ENCODE results near the gene KCP. TPM values are rescaled to one million over a fixed set of nuclear protein-coding genes. Genes with fewer than 3 reads are reported as not detected.

Gene KCP
- total RNA-seq, 1 donor from 2014 or later: 23.7 TPM

DNA sequence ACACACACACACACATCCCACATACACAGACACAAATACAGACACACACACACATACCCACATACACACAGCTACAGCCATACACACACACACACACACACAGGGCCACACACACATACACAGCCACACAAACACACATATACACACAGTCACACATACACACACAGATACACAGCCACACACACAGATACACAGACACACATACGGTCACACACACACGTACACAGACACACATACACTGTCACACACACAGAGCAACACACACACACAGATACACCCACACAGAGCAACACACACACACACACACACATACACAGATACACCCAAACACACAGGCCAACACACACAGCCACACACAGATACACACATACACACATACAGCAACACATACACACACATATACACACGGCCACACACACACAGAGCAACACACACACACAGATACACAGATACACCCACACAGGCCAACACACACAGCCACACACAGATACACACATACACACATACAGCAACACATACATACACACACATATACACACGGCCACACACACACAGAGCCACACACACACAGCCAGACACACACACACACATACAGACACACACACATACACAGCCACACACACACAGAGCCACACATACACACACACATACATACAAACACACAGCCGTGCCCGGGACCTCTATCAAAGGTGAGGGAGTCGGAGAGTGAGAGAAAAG is 22.3 kb downstream of the KCP start:
- H3K27ac Mint-ChIP-seq: no peak overlapping the region

DNA sequence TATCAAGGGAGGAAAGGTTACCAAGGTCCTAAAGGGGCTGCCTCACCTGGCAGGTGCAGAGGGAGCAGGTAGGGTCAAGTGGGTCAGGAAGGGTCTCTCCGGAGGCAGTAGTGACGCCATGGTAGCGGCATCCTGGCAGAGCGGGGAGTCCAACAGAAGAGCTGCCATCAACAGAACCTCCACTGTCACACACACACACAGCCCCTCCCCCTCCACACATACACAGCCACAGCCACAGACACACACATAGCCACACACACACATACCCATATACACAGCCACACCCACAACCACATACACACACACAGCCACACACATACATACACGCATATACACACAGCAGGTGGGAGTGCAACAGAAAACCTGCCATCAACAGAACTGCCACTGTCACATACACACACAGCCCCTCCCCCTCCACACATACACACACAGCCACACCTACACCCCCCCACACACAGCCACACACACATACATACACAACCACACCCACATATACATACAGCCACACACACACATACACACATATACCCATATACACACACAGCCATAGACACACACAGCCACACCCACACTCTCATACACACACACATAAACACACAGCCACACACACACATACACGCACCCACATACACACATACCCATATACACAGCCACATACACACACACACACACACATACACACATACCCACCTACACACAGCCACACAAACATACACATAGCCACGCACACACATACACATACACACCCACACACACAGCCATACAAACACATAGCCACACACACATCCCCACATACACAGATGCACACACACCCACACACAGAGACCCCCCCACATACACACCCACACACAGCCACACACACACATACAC is 23.1 kb downstream of the KCP start:
- Mint-ChIP-seq H3K27me3 (ENCODE audit: low read depth) (peaks cover 18% of the 10 kb centered on the region), H3K4me1 (peaks cover 4% of the 10 kb centered on the region), H3K36me3 (no peaks in the 10 kb centered on the region), H3K9me3 (no peaks in the 10 kb centered on the region), H3K4me3 (no peak overlapping the region), H3K27ac (no peak overlapping the region)
- TF ChIP-seq, protein P1, sequence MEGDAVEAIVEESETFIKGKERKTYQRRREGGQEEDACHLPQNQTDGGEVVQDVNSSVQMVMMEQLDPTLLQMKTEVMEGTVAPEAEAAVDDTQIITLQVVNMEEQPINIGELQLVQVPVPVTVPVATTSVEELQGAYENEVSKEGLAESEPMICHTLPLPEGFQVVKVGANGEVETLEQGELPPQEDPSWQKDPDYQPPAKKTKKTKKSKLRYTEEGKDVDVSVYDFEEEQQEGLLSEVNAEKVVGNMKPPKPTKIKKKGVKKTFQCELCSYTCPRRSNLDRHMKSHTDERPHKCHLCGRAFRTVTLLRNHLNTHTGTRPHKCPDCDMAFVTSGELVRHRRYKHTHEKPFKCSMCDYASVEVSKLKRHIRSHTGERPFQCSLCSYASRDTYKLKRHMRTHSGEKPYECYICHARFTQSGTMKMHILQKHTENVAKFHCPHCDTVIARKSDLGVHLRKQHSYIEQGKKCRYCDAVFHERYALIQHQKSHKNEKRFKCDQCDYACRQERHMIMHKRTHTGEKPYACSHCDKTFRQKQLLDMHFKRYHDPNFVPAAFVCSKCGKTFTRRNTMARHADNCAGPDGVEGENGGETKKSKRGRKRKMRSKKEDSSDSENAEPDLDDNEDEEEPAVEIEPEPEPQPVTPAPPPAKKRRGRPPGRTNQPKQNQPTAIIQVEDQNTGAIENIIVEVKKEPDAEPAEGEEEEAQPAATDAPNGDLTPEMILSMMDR (IDR thresholded peaks at IDR 0.05; ENCODE audit: unreplicated experiment): no peak
- DNase-seq (ENCODE audit: low spot score in 2 of 2, unreplicated experiment in 2 of 2): no peak

More for the DNA sequence above, 22.3 kb downstream of the KCP start:
- Mint-ChIP-seq H3K27me3 (ENCODE audit: low read depth) (peaks cover 20% of the 10 kb centered on the region), H3K4me3 (no peak overlapping the region), H3K9me3 (no peaks in the 10 kb centered on the region), H3K4me1 (peaks cover 4% of the 10 kb centered on the region), H3K36me3 (no peaks in the 10 kb centered on the region)
- TF ChIP-seq, protein P1 (IDR thresholded peaks at IDR 0.05; ENCODE audit: unreplicated experiment): no peak
- no peak for DNase-seq (ENCODE audit: low spot score in 2 of 2, unreplicated experiment in 2 of 2)

GRCh38 chr7:128886391-128887168 is 23.9 kb downstream of the KCP start:
- peaks cover 4% of the 10 kb centered on the region for H3K4me1 Mint-ChIP-seq
- TF ChIP-seq, protein P1 (IDR thresholded peaks at IDR 0.05; ENCODE audit: unreplicated experiment): no peak
- no peaks in the 10 kb centered on the region for H3K36me3 Mint-ChIP-seq
- H3K9me3 Mint-ChIP-seq: no peaks in the 10 kb centered on the region
- DNase-seq (ENCODE audit: low spot score in 2 of 2, unreplicated experiment in 2 of 2): no peak
- H3K27me3 Mint-ChIP-seq (ENCODE audit: low read depth): peaks cover 12% of the 10 kb centered on the region
- no peak overlapping the region for H3K27ac Mint-ChIP-seq
- H3K4me3 Mint-ChIP-seq: no peak overlapping the region

- no peaks in the 10 kb centered on the region for H3K9me3 Mint-ChIP-seq
- H3K27ac Mint-ChIP-seq: no peak overlapping the region
- H3K4me1 Mint-ChIP-seq: peaks cover 4% of the 10 kb centered on the region
- no peak for DNase-seq (ENCODE audit: low spot score in 2 of 2, unreplicated experiment in 2 of 2)
- no peaks in the 10 kb centered on the region for H3K36me3 Mint-ChIP-seq
- H3K27me3 Mint-ChIP-seq (ENCODE audit: low read depth): peaks cover 10% of the 10 kb centered on the region
- H3K4me3 Mint-ChIP-seq: no peak overlapping the region
- TF ChIP-seq, protein P1 (IDR thresholded peaks at IDR 0.05; ENCODE audit: unreplicated experiment): no peak
These were observed 24.9 kb downstream of the KCP start for GRCh38 chr7:128885370-128886187.

Data from mesothelial cell of epicardium (in vitro differentiated cells).